ENCODE measurements around the gene STK25.

DNA sequence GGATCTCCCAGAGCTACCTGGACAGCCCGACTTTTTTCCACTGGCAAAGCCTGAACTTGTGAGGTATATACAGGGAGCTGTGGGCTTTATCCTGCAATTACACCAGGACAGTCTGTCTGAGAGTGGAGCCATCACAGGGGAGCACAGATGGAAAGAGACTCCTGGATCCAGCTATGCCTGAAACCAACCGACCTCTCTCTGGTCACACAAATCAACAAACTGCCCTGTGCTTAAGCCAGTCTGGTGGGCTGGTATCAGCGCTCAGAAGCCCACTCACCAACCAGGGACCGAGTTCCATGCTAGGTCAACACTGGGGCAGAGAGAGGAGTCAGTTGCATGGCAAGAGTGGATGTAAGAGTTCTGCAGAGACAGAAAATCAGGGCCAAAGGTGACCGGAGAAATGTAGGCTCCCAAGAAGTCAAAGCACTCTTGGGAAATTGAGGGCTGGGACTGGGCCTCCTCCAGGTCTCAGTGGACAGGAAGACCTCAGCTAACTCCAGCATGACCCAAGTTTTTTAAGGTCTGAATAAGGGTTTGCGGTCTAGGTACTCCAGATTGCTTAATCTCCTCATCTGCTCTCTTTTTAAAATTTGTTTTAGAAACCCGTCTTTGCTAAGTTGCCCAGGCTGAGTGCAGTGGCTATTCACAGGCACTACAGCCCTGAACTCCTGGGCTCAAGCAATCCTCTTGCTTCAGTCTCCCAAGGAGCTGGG lies 46.4 kb upstream of the STK25 start:
- TF ChIP-seq, protein P1, sequence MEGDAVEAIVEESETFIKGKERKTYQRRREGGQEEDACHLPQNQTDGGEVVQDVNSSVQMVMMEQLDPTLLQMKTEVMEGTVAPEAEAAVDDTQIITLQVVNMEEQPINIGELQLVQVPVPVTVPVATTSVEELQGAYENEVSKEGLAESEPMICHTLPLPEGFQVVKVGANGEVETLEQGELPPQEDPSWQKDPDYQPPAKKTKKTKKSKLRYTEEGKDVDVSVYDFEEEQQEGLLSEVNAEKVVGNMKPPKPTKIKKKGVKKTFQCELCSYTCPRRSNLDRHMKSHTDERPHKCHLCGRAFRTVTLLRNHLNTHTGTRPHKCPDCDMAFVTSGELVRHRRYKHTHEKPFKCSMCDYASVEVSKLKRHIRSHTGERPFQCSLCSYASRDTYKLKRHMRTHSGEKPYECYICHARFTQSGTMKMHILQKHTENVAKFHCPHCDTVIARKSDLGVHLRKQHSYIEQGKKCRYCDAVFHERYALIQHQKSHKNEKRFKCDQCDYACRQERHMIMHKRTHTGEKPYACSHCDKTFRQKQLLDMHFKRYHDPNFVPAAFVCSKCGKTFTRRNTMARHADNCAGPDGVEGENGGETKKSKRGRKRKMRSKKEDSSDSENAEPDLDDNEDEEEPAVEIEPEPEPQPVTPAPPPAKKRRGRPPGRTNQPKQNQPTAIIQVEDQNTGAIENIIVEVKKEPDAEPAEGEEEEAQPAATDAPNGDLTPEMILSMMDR (IDR thresholded peaks at IDR 0.05; ENCODE audit: low read depth, low read length), result no peak
- TF ChIP-seq POLR2A (IDR thresholded peaks at IDR 0.05; ENCODE audit: extremely low read depth, insufficient read length) (no peak), MYC (IDR thresholded peaks at IDR 0.05; ENCODE audit: low read depth, low read length) (no peak)
- TF ChIP-seq, protein P2, sequence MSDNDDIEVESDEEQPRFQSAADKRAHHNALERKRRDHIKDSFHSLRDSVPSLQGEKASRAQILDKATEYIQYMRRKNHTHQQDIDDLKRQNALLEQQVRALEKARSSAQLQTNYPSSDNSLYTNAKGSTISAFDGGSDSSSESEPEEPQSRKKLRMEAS (IDR thresholded peaks at IDR 0.05; ENCODE audit: low read depth, low read length), result no peak

Measured in NB4 (cell line).